H1 (cell line): ENCODE results near the gene MRPS18B. TPM values are rescaled to one million over a fixed set of nuclear protein-coding genes. Genes with fewer than 3 reads are reported as not detected.

ENCODE experiments used
- CTCF ChIA-PET: fragments of 300-600 bp; sonication (Branson Sonifier 250); formaldehyde crosslinking; loops from one replicate; lab custom pipeline; 2021; ENCODE audit not compliant: partially characterized antibody; lab: Charles Lee
- POLR2A ChIA-PET: fragments of 300-600 bp; sonication (Branson Sonifier 250); formaldehyde crosslinking; loops from one replicate; lab custom pipeline; 2021; ENCODE audit warnings: inconsistent platforms; ENCODE audit not compliant: partially characterized antibody; lab: Charles Lee
- DNase-seq, 2 experiments: peaks; one replicate each; pipeline versions ENCODE4 v3.0.0 to v3.0.0-alpha.2; 2010 to 2022; ENCODE audit warnings: low spot score in 2 of 2, low read depth in 1 of 2, mixed read lengths in 1 of 2
- FAIRE-seq: peaks from 2 replicates; lab custom pipeline; 2011; peaks lifted over from hg19 to GRCh38; lab: Jason Lieb, UNC
- H2AFZ ChIP-seq: 2 replicates; pipeline ENCODE4 v1.8.1; 2012; ENCODE audit warnings: low read length, inconsistent platforms
- H2AK5ac ChIP-seq: 2 replicates; pipeline ENCODE4 v1.6.1; 2013; ENCODE audit warnings: low read depth, low read length
- H2BK120ac ChIP-seq: replicated peaks from 2 replicates; pipeline ENCODE3; 2013; ENCODE audit warnings: low read depth, low read length, inconsistent platforms
- H2BK12ac ChIP-seq: 2 replicates; pipeline ENCODE4 v1.6.1; 2013; ENCODE audit warnings: low read depth, low read length
- H2BK15ac ChIP-seq: 2 replicates; pipeline ENCODE4 v1.6.1; 2013; ENCODE audit warnings: low read length
- H2BK20ac ChIP-seq: 2 replicates; pipeline ENCODE4 v1.6.1; 2013; ENCODE audit warnings: low read length
- H2BK5ac ChIP-seq: 2 replicates; pipeline ENCODE4 v1.6.1; 2013; ENCODE audit warnings: low read depth, low read length
- H3K14ac ChIP-seq: 2 replicates; pipeline ENCODE4 v1.6.1; 2013; ENCODE audit warnings: inconsistent platforms; ENCODE audit not compliant: insufficient read length
- H3K18ac ChIP-seq: 2 replicates; pipeline ENCODE4 v1.6.1; 2013; ENCODE audit warnings: low read length; ENCODE audit errors: extremely low read depth
- H3K23ac ChIP-seq: 2 replicates; pipeline ENCODE4 v1.6.1; 2013; ENCODE audit warnings: inconsistent platforms; ENCODE audit not compliant: insufficient read length
- H3K23me2 ChIP-seq: 2 replicates; pipeline ENCODE4 v1.6.1; 2013; ENCODE audit warnings: low read depth, low read length
- H3K27ac ChIP-seq: 2 replicates; pipeline ENCODE4 v1.6.1; 2011; ENCODE audit warnings: low read depth, low read length, inconsistent platforms
- H3K27me3 ChIP-seq, 4 experiments: replicated peaks in 1 of 4; 1 replicate in 1 of 4; 2 replicates in 3 of 4; pipeline versions ENCODE4 v1.6.1 to v1.8.1; 2011 to 2013; ENCODE audit warnings: low read length in 3 of 4, mild to moderate bottlenecking in 3 of 4, inconsistent platforms in 2 of 4, mixed read lengths in 2 of 4, moderate library complexity in 1 of 4; ENCODE audit not compliant: control insufficient read depth in 3 of 4, insufficient read depth in 3 of 4; ENCODE audit errors: extremely low read depth in 1 of 4
- H3K36me3 ChIP-seq, 4 experiments: 2 replicates each; pipeline versions ENCODE4 v1.6.1 to v1.8.1; 2011 to 2013; ENCODE audit warnings: mild to moderate bottlenecking in 4 of 4, low read length in 3 of 4, moderate library complexity in 2 of 4, control low read depth in 1 of 4, inconsistent platforms in 1 of 4; ENCODE audit not compliant: insufficient read depth in 4 of 4, control insufficient read depth in 2 of 4
- H3K4ac ChIP-seq: replicated peaks from 2 replicates; pipeline ENCODE3; 2013; ENCODE audit warnings: low read length, low read depth, mixed read lengths, inconsistent platforms; ENCODE audit not compliant: insufficient read length
- H3K4me1 ChIP-seq, 4 experiments: replicated peaks in 1 of 4; 1 replicate in 1 of 4; 2 replicates in 3 of 4; pipeline versions ENCODE4 v1.6.1 to v1.8.1; 2011 to 2013; ENCODE audit warnings: low read length in 3 of 4, inconsistent platforms in 2 of 4, mixed read lengths in 1 of 4; ENCODE audit not compliant: insufficient read depth in 4 of 4, control insufficient read depth in 3 of 4
- H3K4me2 ChIP-seq, 2 experiments: 2 replicates each; pipeline versions ENCODE4 v1.6.1 to v1.8.1; 2011 to 2013; ENCODE audit warnings: low read depth in 2 of 2, low read length in 2 of 2, control low read depth in 1 of 2, inconsistent platforms in 1 of 2, mild to moderate bottlenecking in 1 of 2; ENCODE audit not compliant: insufficient read depth in 1 of 2
- H3K4me3 ChIP-seq, 4 experiments: fragments of 200-600, 300-600 bp in 1 of 4; sonication (generic), shearing (Covaris generic), sonication (Bioruptor Twin) in 1 of 4; 2 replicates each; pipeline versions ENCODE4 v1.5.1 to v1.8.1; 2011 to 2016; ENCODE audit warnings: low read length in 4 of 4, low read depth in 3 of 4, control low read depth in 2 of 4, inconsistent platforms in 2 of 4, mild to moderate bottlenecking in 2 of 4, mixed read lengths in 1 of 4, moderate library complexity in 1 of 4; ENCODE audit not compliant: insufficient read depth in 2 of 4; ENCODE audit errors: extremely low read depth in 1 of 4
- H3K56ac ChIP-seq: replicated peaks from 2 replicates; pipeline ENCODE3; 2013; ENCODE audit warnings: low read depth, mild to moderate bottlenecking, mixed read lengths, low read length, inconsistent platforms; ENCODE audit not compliant: insufficient read length
- H3K79me1 ChIP-seq: 2 replicates; pipeline ENCODE4 v1.6.1; 2013; ENCODE audit warnings: low read depth, low read length, control low read depth
- H3K79me2 ChIP-seq, 2 experiments: 2 replicates each; pipeline versions ENCODE4 v1.6.1 to v1.8.1; 2012 to 2013; ENCODE audit warnings: low read length in 2 of 2, mild to moderate bottlenecking in 2 of 2, inconsistent platforms in 1 of 2; ENCODE audit not compliant: insufficient read depth in 2 of 2, control insufficient read depth in 1 of 2
- H3K9ac ChIP-seq, 4 experiments: replicated peaks in 1 of 4; 1 replicate in 1 of 4; 2 replicates in 3 of 4; pipeline versions ENCODE4 v1.6.1 to v1.8.1; 2011 to 2013; ENCODE audit warnings: low read depth in 3 of 4, low read length in 3 of 4, control low read depth in 2 of 4, mild to moderate bottlenecking in 2 of 4, moderate library complexity in 2 of 4, inconsistent platforms in 1 of 4; ENCODE audit errors: extremely low read depth in 1 of 4
- H3K9me3 ChIP-seq, 2 experiments: 2 replicates each; pipeline versions ENCODE4 v1.6.1 to v1.8.1; 2012 to 2013; ENCODE audit warnings: mild to moderate bottlenecking in 2 of 2, moderate library complexity in 2 of 2, control low read depth in 1 of 2, inconsistent platforms in 1 of 2, low read depth in 1 of 2, low read length in 1 of 2, mixed read lengths in 1 of 2; ENCODE audit not compliant: insufficient read depth in 2 of 2
- H4K20me1 ChIP-seq, 2 experiments: replicated peaks in 1 of 2; 2 replicates each; pipeline versions ENCODE3 to v1.8.1; 2011 to 2013; ENCODE audit warnings: inconsistent platforms in 2 of 2, low read length in 2 of 2, mild to moderate bottlenecking in 1 of 2; ENCODE audit not compliant: insufficient read depth in 2 of 2, control insufficient read depth in 1 of 2
- H4K5ac ChIP-seq: 2 replicates; pipeline ENCODE4 v1.6.1; 2013; ENCODE audit warnings: low read length, low read depth, mixed read lengths, inconsistent platforms; ENCODE audit not compliant: insufficient read length
- H4K8ac ChIP-seq: 2 replicates; pipeline ENCODE4 v1.8.0; 2013; ENCODE audit warnings: mild to moderate bottlenecking, moderate library complexity, low read length, inconsistent platforms; ENCODE audit not compliant: insufficient read depth; ENCODE audit errors: extremely low read depth
- H4K91ac ChIP-seq: replicated peaks from 2 replicates; pipeline ENCODE3; 2013; ENCODE audit warnings: low read length, mixed read lengths, inconsistent platforms; ENCODE audit not compliant: insufficient read length
- CBX8 ChIP-seq: fragments of 300-800, 300-1000 bp; sonication (generic); IDR thresholded peaks from 2 replicates; pipeline ENCODE4 v1.7.1; 2016; ENCODE audit warnings: low read depth, low read length, borderline replicate concordance
- CHD2 ChIP-seq: IDR thresholded peaks from 2 replicates; pipeline ENCODE4 v1.6.1; 2012; ENCODE audit warnings: low read length, improper control_type of control experiment
- GABPA ChIP-seq: IDR thresholded peaks from 2 replicates; pipeline ENCODE4 v1.6.1; 2011; ENCODE audit warnings: mild to moderate bottlenecking, low read length, moderate library complexity, borderline replicate concordance; ENCODE audit not compliant: insufficient read depth
- JUND ChIP-seq: IDR thresholded peaks from 2 replicates; pipeline ENCODE4 v1.6.1; 2011; ENCODE audit warnings: mild to moderate bottlenecking, improper control_type of control experiment, low read length
- KDM1A ChIP-seq: fragments of 200-600, 300-600 bp; sonication (generic); IDR thresholded peaks from 2 replicates; pipeline ENCODE4 v1.7.1; 2016; ENCODE audit warnings: mild to moderate bottlenecking, low read length, borderline replicate concordance
- PHF8 ChIP-seq: fragments of 200-600 bp; sonication (generic); conservative IDR thresholded peaks from 2 replicates; pipeline ENCODE4 v1.7.1; 2012; ENCODE audit warnings: low read depth, mild to moderate bottlenecking, inconsistent platforms, low read length, moderate library complexity
- POU5F1 ChIP-seq: IDR thresholded peaks from 2 replicates; pipeline ENCODE4 v1.6.1; 2011; ENCODE audit warnings: low read depth, mild to moderate bottlenecking, low read length, moderate library complexity
- SIX5 ChIP-seq: IDR thresholded peaks from 2 replicates; pipeline ENCODE4 v1.6.1; 2011; ENCODE audit warnings: mild to moderate bottlenecking, low read depth, low read length
- SP2 ChIP-seq: IDR thresholded peaks from 2 replicates; pipeline ENCODE4 v1.6.1; 2012; ENCODE audit warnings: mild to moderate bottlenecking, low read length, inconsistent platforms
- SP4 ChIP-seq: IDR thresholded peaks from 2 replicates; pipeline ENCODE4 v1.6.1; 2012; ENCODE audit warnings: low read length, inconsistent platforms
- TEAD4 ChIP-seq: IDR thresholded peaks from 2 replicates; pipeline ENCODE4 v1.6.1; 2012; ENCODE audit warnings: low read depth, low read length, inconsistent platforms, mixed read lengths
- YY1 ChIP-seq: IDR thresholded peaks from 2 replicates; pipeline ENCODE4 v1.6.1; 2011; ENCODE audit warnings: low read depth, mild to moderate bottlenecking, low read length
- WGBS, 2 experiments: shearing (Covaris generic) in 1 of 2; methylation state at CpG; one replicate each; pipeline versions ENCODE4 v1.1.6 to v1.1.7; 2013 to 2015; ENCODE audit warnings: low lambda C conversion rate in 2 of 2, mixed read lengths in 2 of 2, inconsistent platforms in 1 of 2, low coverage in 1 of 2, missing lambda C conversion rate in 1 of 2; ENCODE audit not compliant: insufficient replicate concordance in 2 of 2, insufficient coverage in 1 of 2, insufficient read length in 1 of 2; ENCODE audit errors: extremely low coverage in 1 of 2, missing lambda C conversion rate in 1 of 2; 5-methylcytosine and 5-hydroxymethylcytosine counted together
- polyA plus RNA-seq, 7 experiments: library from polyadenylated mRNA; depleted of rRNA in 3 of 7; stranded (reverse) in 5 of 7; unstranded in 2 of 7; fragments of >200 nt in 5 of 7; fragments of 200-250 nt in 2 of 7; gene quantifications; 1 replicate in 5 of 7; 2 replicates in 1 of 7; 4 replicates in 1 of 7; pipeline versions ENCODE4 v1.2.1 to v1.2.3, GENCODE V29; 2011 to 2013; ENCODE audit warnings: missing spikeins in 2 of 7, mixed read lengths in 2 of 7
- total RNA-seq: library from RNA; stranded (reverse); fragmentation: NEBNext Ultra II Directional; extraction: Animal tissue kit (Norgen Biotek cat#: 25700); gene quantifications from 2 replicates; pipeline ENCODE4 v1.2.1, GENCODE V29; 2021

MRPS18B gene
- total and polyA plus RNA-seq, 2 of the 8 experiments (the other 6 are each of a cell fraction or from before 2014, with no cell fraction given): 57.8 to 83.3 TPM

DNA sequence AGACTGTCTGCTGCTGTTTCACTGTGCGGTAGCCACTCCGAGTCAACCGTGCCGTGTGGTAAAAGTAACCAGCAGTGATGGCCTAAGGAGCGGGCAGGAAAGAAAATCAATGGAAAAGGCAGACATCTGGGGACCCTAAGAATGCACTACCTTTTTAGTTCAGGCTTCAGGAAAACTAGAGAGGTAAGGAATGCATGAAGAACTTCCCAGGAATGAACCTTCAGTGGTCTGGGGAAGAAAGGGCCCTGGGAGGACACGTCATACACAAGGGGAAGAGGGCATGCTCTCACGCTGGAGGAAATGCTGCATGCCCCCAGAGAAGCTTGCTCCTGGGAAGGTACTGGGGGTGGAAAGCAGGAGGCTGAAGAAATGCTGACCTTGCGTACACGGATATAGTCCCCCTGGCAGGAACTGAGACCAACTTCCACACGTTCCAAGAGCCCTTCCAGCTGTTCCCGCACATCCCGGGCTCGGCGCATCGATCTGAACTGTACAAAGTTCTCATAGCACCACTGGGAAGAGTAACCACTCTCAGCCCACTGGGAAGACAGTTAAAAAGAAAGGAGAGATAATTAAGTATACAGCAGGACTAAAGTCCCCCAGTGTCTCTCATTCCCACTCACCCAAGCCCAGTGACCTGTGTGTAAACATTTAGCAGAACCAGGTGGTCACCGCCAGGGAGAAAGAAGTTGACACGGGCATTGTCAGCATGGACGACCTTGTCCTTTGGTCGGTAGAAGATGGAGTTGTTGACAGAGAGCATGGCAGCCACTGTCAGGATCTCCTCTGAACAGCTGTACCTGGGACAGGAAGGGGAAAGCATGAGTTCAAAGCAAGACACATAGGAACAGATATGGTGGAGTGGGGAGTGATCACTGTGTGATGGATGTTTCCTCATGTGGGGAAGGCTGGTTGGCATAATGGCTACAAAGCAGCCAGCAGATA lies 37.4 kb downstream of the MRPS18B start:
- H2BK20ac ChIP-seq: no peak overlapping the region
- H4K8ac ChIP-seq: no peak overlapping the region; the same call in 1 of the 2 replicates
- 94% methylated on average over 19 of the region's 19 CpGs; no CpG with 5 or more reads in 1 of the 2 experiments for WGBS, 2 experiments
- no peak overlapping the region for H2BK12ac ChIP-seq
- no peak overlapping the region for H2AK5ac ChIP-seq
- no peak overlapping the region for H3K23ac ChIP-seq
- H3K9me3 ChIP-seq: no peaks in the 10 kb centered on the region
- no peak overlapping the region for H3K4me3 ChIP-seq
- DNase-seq (no peak), FAIRE-seq (no peak)
- H3K56ac ChIP-seq: no peak overlapping the region
- ChIA-PET POLR2A (interaction anchor here (1.2 to 8.1 kb wide), 7 partner anchors 9 to 65 kb away, joined by 3 to 50 read pairs (median 4); partner anchors contain the start of genes DHX16, MDC1 and TUBB), CTCF (interaction anchor here (0.9 to 2.0 kb wide), 4 partner anchors 10 to 15 kb away, joined by 3 to 10 read pairs (median 5); no protein-coding TSS in a partner anchor)
- no peak overlapping the region for H3K4me2 ChIP-seq
- no peak overlapping the region for H3K14ac ChIP-seq
- no peak overlapping the region for H2BK5ac ChIP-seq
- H2BK15ac ChIP-seq: no peak overlapping the region
- no peak overlapping the region for H2BK120ac ChIP-seq
- no peak overlapping the region for H2AFZ ChIP-seq
- no peak overlapping the region for H3K9ac ChIP-seq
- no peak overlapping the region for H3K27ac ChIP-seq
- H3K4ac ChIP-seq: no peak overlapping the region
- H3K79me2 ChIP-seq: no peaks in the 10 kb centered on the region
- H4K20me1 ChIP-seq: peaks cover 3 to 6% of the 10 kb centered on the region in 2 experiments
- H3K23me2 ChIP-seq: no peaks in the 10 kb centered on the region
- H4K5ac ChIP-seq: no peak overlapping the region
- peaks cover 15 to 73% (median 60%) of the 10 kb centered on the region in 4 experiments for H3K36me3 ChIP-seq
- no peak overlapping the region for H3K18ac ChIP-seq
- no peaks in the 10 kb centered on the region for H3K79me1 ChIP-seq
- H3K27me3 ChIP-seq: no peaks in the 10 kb centered on the region
- H4K91ac ChIP-seq: no peak overlapping the region
- H3K4me1 ChIP-seq: no peaks in the 10 kb centered on the region
- no peak for TF ChIP-seq SIX5
- no peak for TF ChIP-seq POU5F1
- TF ChIP-seq SP2: no peak
- TF ChIP-seq CHD2: no peak
- TF ChIP-seq KDM1A: no peak
- TF ChIP-seq TEAD4: no peak
- TF ChIP-seq YY1: no peak
- TF ChIP-seq PHF8: no peak
- TF ChIP-seq GABPA: no peak
- no peak for TF ChIP-seq SP4
- no peak for TF ChIP-seq CBX8
- TF ChIP-seq JUND: no peak
